GM10248 (cell line): Measurements from ENCODE around the gene RPA4.

ENCODE experiments used
- CTCF ChIA-PET: fragments of 300-600 bp; sonication (Branson Sonifier 250); formaldehyde crosslinking; extraction: SDS; loops from one replicate; lab custom pipeline; 2021; ENCODE audit warnings: antibody characterized with exemption; lab: Yijun Ruan, JAX
- POLR2A ChIA-PET: fragments of 350-650 bp; sonication (Branson Sonifier 250); formaldehyde crosslinking; extraction: SDS; loops from one replicate; lab custom pipeline; 2020; ENCODE audit warnings: antibody characterized with exemption; lab: Yijun Ruan, JAX
- DNase-seq: peaks from one replicate; pipeline ENCODE4 v3.0.0; 2012; ENCODE audit errors: extremely low spot score
- TF ChIP-seq, protein P1 (sequence below): IDR thresholded peaks from 2 replicates; pipeline ENCODE4 v1.5.1; 2012; ENCODE audit warnings: mild to moderate bottlenecking, low read depth; ENCODE audit errors: extremely low read depth, missing control alignments, control extremely low read depth

RPA4 gene

DNA sequence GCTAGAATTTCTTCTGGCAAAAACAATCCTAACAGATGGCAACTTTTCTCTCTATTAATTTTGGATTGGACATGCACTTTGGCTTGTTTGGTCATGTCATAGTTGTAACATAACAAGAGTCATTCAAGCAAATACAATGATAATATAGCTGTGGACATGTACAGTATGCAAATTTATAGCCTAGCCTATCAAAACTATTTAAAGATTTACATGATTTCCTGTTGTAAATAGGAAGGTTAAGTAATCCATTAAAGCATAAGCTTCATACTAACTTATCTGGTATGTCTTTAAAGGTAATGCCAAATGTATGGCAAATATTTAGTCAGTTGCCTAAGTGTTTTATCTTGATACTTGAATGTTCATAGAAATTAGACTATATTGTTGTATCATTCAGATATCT lies 45.3 kb downstream of the RPA4 start:
- CTCF ChIA-PET: no interaction called here
- DNase-seq: no peak
- POLR2A ChIA-PET: no interaction called here
- TF ChIP-seq, protein P1, sequence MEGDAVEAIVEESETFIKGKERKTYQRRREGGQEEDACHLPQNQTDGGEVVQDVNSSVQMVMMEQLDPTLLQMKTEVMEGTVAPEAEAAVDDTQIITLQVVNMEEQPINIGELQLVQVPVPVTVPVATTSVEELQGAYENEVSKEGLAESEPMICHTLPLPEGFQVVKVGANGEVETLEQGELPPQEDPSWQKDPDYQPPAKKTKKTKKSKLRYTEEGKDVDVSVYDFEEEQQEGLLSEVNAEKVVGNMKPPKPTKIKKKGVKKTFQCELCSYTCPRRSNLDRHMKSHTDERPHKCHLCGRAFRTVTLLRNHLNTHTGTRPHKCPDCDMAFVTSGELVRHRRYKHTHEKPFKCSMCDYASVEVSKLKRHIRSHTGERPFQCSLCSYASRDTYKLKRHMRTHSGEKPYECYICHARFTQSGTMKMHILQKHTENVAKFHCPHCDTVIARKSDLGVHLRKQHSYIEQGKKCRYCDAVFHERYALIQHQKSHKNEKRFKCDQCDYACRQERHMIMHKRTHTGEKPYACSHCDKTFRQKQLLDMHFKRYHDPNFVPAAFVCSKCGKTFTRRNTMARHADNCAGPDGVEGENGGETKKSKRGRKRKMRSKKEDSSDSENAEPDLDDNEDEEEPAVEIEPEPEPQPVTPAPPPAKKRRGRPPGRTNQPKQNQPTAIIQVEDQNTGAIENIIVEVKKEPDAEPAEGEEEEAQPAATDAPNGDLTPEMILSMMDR: no peak
